Spleen (tissue), 11 donors: ENCODE data around the gene TFB2M. TPM values are rescaled to one million over a fixed set of nuclear protein-coding genes. Genes with fewer than 3 reads are reported as not detected.

Experiments
- DNase-seq: peaks from one replicate; pipeline ENCODE4 v3.0.0-alpha.2; 2020
- H3K27ac ChIP-seq, 8 donors: fragments of 200-600 bp; sonication (generic) in 7 of 8; 1 replicate in 4 of 8; 2 replicates in 4 of 8; pipeline versions ENCODE4 v1.5.0 to v1.8.0; 2016 to 2021; ENCODE audit warnings: inconsistent platforms in 4 of 8, mild to moderate bottlenecking in 4 of 8, moderate library complexity in 1 of 8
- H3K27me3 ChIP-seq, 7 donors: fragments of 200-600 bp; sonication (generic) in 6 of 7; replicated peaks in 1 of 7; 1 replicate in 4 of 7; 2 replicates in 3 of 7; pipeline versions ENCODE4 v1.5.0 to v1.8.0; 2016 to 2021; ENCODE audit warnings: inconsistent platforms in 3 of 7, mild to moderate bottlenecking in 1 of 7
- H3K36me3 ChIP-seq, 6 donors: fragments of 200-600 bp; sonication (generic) in 5 of 6; 1 replicate in 4 of 6; 2 replicates in 2 of 6; pipeline versions ENCODE4 v1.5.0 to v1.8.0; 2016 to 2021; ENCODE audit warnings: inconsistent platforms in 2 of 6
- H3K4me1 ChIP-seq, 6 donors: fragments of 200-600 bp; sonication (generic) in 5 of 6; 1 replicate in 3 of 6; 2 replicates in 3 of 6; pipeline versions ENCODE4 v1.5.0 to v1.8.0; 2016 to 2021; ENCODE audit warnings: inconsistent platforms in 3 of 6
- H3K4me3 ChIP-seq, 8 donors: fragments of 200-600 bp; sonication (generic) in 7 of 8; 1 replicate in 4 of 8; 2 replicates in 4 of 8; pipeline versions ENCODE4 v1.5.0 to v1.8.0; 2016 to 2021; ENCODE audit warnings: inconsistent platforms in 4 of 8, mild to moderate bottlenecking in 4 of 8, moderate library complexity in 2 of 8
- H3K9me3 ChIP-seq, 8 donors: fragments of 200-600 bp; sonication (generic) in 7 of 8; 1 replicate in 4 of 8; 2 replicates in 4 of 8; pipeline versions ENCODE4 v1.5.0 to v1.8.0; 2016 to 2021; ENCODE audit warnings: inconsistent platforms in 4 of 8
- POLR2A ChIP-seq, 3 donors: fragments of 450-650 bp; IDR thresholded peaks; one replicate each; pipeline ENCODE4 v1.5.1; 2017; ENCODE audit warnings: antibody characterized with exemption in 3 of 3, mild to moderate bottlenecking in 1 of 3
- POLR2AphosphoS5 ChIP-seq, 3 donors: sonication (generic); formaldehyde crosslinking; IDR thresholded peaks; one replicate each; pipeline ENCODE4 v1.5.1; 2017; ENCODE audit warnings: antibody characterized with exemption in 3 of 3
- WGBS, 5 donors: extraction: QIAGEN DNeasy Blood & Tissue Kit in 3 of 5; methylation state at CpG; one replicate each; pipeline versions ENCODE4 v1.1.5 to v1.1.7; 2013 to 2018; 5-methylcytosine and 5-hydroxymethylcytosine counted together
- intact Hi-C: fragments of 100-400 bp; cut with DNase I; formaldehyde crosslinking; loops from one replicate; pipeline ENCODE4 v1.15.0; 2023; ENCODE audit warnings: low total_unique reads
- polyA plus RNA-seq, 3 donors: library from polyadenylated mRNA; stranded (reverse); fragments of 200-250 nt; gene quantifications; one replicate each; pipeline ENCODE4 v1.2.1, GENCODE V29; 2013
- total RNA-seq, 7 donors: library from RNA; depleted of rRNA in 3 of 7; stranded (reverse); fragments of >200 nt in 3 of 7; fragmentation: NEBNext Ultra II Directional in 4 of 7; extraction: Animal tissue kit (Norgen Biotek cat#: 25700) in 4 of 7; gene quantifications; one replicate each; pipeline versions ENCODE4 v1.1.0 to v1.2.1, GENCODE V29; 2016 to 2021
- TF ChIP-seq, protein P1 (sequence below), 11 experiments: fragments of 200-600 bp in 7 of 11; fragments of 450-650 bp in 4 of 11; sonication (generic) in 4 of 11; IDR thresholded peaks in 8 of 11; conservative IDR thresholded peaks in 3 of 11; 1 replicate in 7 of 11; 2 replicates in 4 of 11; pipeline versions ENCODE4 v1.4.0 to v1.8.0; 2016 to 2021; ENCODE audit warnings: antibody characterized with exemption in 11 of 11, inconsistent platforms in 4 of 11, mild to moderate bottlenecking in 1 of 11
- donor health status: healthy with polysubstance abuse.
- donor health status: DM: no; HTN: no; CAD: no; lungs with moderate emphysema.
- donor health status: DM: no; HTN: no; CAD: no.
- donor health status: Bipolar disorder and iron deficiency.
- donor health status: healthy.
- donor health status: DM: no; HTN: no; CAD: no.
- donor health status: DM: yes; HTN: yes; CAD: no.

The TFB2M gene
- total and polyA plus RNA-seq, 10 donors, result 7.2 to 11.9 (median 8.8) TPM

- Histone ChIP-seq H3K36me3 (peaks cover 0 to 29% (median 0%) of the 10 kb centered on the region in 6 donors), H3K27me3 (no peaks in the 10 kb centered on the region), H3K9me3 (no peaks in the 10 kb centered on the region), H3K27ac (no peak overlapping the region), H3K4me3 (no peak overlapping the region), H3K4me1 (peaks cover 0 to 59% (median 12%) of the 10 kb centered on the region in 6 donors)
- no peak for DNase-seq
- intact Hi-C loops, result no loop called here
- TF ChIP-seq, protein P1, sequence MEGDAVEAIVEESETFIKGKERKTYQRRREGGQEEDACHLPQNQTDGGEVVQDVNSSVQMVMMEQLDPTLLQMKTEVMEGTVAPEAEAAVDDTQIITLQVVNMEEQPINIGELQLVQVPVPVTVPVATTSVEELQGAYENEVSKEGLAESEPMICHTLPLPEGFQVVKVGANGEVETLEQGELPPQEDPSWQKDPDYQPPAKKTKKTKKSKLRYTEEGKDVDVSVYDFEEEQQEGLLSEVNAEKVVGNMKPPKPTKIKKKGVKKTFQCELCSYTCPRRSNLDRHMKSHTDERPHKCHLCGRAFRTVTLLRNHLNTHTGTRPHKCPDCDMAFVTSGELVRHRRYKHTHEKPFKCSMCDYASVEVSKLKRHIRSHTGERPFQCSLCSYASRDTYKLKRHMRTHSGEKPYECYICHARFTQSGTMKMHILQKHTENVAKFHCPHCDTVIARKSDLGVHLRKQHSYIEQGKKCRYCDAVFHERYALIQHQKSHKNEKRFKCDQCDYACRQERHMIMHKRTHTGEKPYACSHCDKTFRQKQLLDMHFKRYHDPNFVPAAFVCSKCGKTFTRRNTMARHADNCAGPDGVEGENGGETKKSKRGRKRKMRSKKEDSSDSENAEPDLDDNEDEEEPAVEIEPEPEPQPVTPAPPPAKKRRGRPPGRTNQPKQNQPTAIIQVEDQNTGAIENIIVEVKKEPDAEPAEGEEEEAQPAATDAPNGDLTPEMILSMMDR (IDR thresholded peaks at IDR 0.05 in 8 of 11, conservative IDR thresholded peaks at IDR 0.05 in 3 of 11), result no peak
- no peak for TF ChIP-seq POLR2A (IDR thresholded peaks at IDR 0.05)
- no peak for TF ChIP-seq POLR2AphosphoS5 (IDR thresholded peaks at IDR 0.05)
- WGBS, 5 donors, result 93 to 99% (median 94%) methylated on average over 2 of the region's 2 CpGs
Measured at GRCh38 chr1:246600579-246600978, 34.5 kb upstream of the TFB2M start.

- Histone ChIP-seq H3K4me3 (no peak overlapping the region), H3K9me3 (no peaks in the 10 kb centered on the region), H3K4me1 (peaks cover 0 to 62% (median 12%) of the 10 kb centered on the region in 6 donors), H3K27ac (no peak overlapping the region), H3K27me3 (no peaks in the 10 kb centered on the region), H3K36me3 (peaks cover 0 to 37% (median 3%) of the 10 kb centered on the region in 6 donors)
- WGBS, 5 donors, result 78 to 85% (median 80%) methylated on average over 4 of the region's 4 CpGs
- intact Hi-C loops, result no loop called here
- no peak for DNase-seq
- TF ChIP-seq, protein P1 (IDR thresholded peaks at IDR 0.05 in 8 of 11, conservative IDR thresholded peaks at IDR 0.05 in 3 of 11), result no peak
- no peak for TF ChIP-seq POLR2A (IDR thresholded peaks at IDR 0.05)
- no peak for TF ChIP-seq POLR2AphosphoS5 (IDR thresholded peaks at IDR 0.05)
Measured at GRCh38 chr1:246599315-246599714, 33.3 kb upstream of the TFB2M start.

DNA sequence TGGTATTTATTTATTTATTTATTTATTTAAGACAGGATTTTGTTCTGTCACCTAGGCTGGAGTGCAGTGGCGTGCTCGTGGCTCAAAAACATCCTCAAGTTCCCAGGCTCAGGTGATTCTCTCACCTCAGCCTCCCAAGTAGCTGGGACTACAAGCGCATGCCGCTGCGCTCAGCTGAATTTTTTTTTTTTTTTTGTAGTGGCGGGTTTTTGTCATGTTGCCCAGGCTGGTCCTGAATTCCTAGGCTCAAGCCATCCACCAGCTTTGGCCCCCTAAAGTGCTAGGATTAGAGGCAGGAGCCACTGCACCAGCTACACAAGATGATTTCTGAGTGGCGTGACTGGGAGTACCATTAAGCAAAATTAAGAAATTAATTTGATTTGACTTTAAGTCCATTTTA lies 31.9 kb upstream of the TFB2M start:
- intact Hi-C loops, result no loop called here
- TF ChIP-seq, protein P1 (IDR thresholded peaks at IDR 0.05 in 8 of 11, conservative IDR thresholded peaks at IDR 0.05 in 3 of 11), result no peak
- TF ChIP-seq POLR2A (IDR thresholded peaks at IDR 0.05) (no peak), POLR2AphosphoS5 (IDR thresholded peaks at IDR 0.05) (no peak)
- Histone ChIP-seq H3K4me3 (no peak overlapping the region), H3K36me3 (peaks cover 0 to 44% (median 10%) of the 10 kb centered on the region in 6 donors), H3K9me3 (no peaks in the 10 kb centered on the region), H3K27ac (no peak overlapping the region), H3K27me3 (no peaks in the 10 kb centered on the region), H3K4me1 (peaks cover 0 to 62% (median 12%) of the 10 kb centered on the region in 6 donors)
- WGBS, 5 donors, result 96 to 100% (median 98%) methylated on average over 7 of the region's 7 CpGs
- no peak for DNase-seq

GRCh38 chr1:246597340-246597739 lies 31.3 kb upstream of the TFB2M start:
- no peaks in the 10 kb centered on the region for H3K9me3 ChIP-seq
- DNase-seq, result no peak
- no peaks in the 10 kb centered on the region for H3K27me3 ChIP-seq
- TF ChIP-seq POLR2AphosphoS5 (IDR thresholded peaks at IDR 0.05), result peak in 1 of 3 donors; percentile 36
- no peak for TF ChIP-seq POLR2A (IDR thresholded peaks at IDR 0.05)
- TF ChIP-seq, protein P1 (IDR thresholded peaks at IDR 0.05 in 8 of 11, conservative IDR thresholded peaks at IDR 0.05 in 3 of 11), result no peak
- peaks cover 0 to 51% (median 10%) of the 10 kb centered on the region in 6 donors for H3K36me3 ChIP-seq
- H3K27ac ChIP-seq, result no peak overlapping the region
- WGBS, 5 donors, result 84 to 93% (median 91%) methylated on average over 5 of the region's 5 CpGs
- intact Hi-C loops, result no loop called here
- H3K4me3 ChIP-seq, result no peak overlapping the region
- peaks cover 0 to 64% (median 12%) of the 10 kb centered on the region in 6 donors for H3K4me1 ChIP-seq
